ENCODE data around the gene WFS1. TPM values are rescaled to one million over a fixed set of nuclear protein-coding genes. Genes with fewer than 3 reads are reported as not detected.

Gene WFS1
- total RNA-seq, 1 experiment from 2014 or later = 21.5 TPM

DNA sequence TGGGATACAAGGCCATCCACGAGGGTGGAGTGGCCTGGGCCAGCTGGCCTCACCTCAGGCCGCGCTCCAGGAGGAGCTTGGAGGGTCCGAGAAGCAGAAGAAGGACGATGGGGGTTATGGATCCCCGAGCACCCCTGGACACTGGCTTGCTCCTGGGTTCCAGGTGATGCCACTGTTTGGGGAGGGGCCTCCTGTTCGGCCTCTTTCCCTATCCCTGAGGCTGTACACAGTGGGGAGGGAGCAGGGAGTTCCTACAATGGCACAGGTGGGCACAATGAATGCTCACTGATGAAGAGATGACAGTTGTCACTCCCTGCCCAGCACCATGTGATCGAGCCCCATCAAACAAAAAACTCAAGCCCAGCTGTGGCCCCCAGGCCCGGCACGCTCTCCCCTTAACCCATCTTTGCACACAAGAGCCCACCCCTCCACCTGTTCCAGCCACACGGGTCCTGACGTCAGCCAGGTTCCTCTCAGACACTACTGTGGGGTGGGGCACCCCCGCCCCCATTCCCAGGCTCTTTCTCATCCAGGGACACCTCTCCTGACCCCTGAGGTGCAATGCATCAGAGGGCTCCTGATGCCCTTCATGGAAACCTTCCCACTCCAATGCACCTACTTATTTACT lies 70.3 kb downstream of the WFS1 start:
- H3K9me3 ChIP-seq (ENCODE audit: control insufficient read depth in 1 of 2, insufficient read depth in 1 of 2, low read depth in 1 of 2, low read length in 2 of 2) = no peaks in the 10 kb centered on the region
- no peaks in the 10 kb centered on the region for H3K36me3 ChIP-seq (ENCODE audit: control insufficient read depth in 1 of 2, insufficient read depth in 2 of 2, low read length in 2 of 2)
- no peaks in the 10 kb centered on the region for H3K79me2 ChIP-seq (ENCODE audit: insufficient read depth, low read length)
- CTCF ChIA-PET = no interaction called here
- H3K9me2 ChIP-seq (ENCODE audit: insufficient read depth) = no peaks in the 10 kb centered on the region
- RAD21 ChIA-PET (ENCODE audit: low non-redundant PET in 1 of 2, low total read pairs in 2 of 2, uncharacterized antibody in 2 of 2, unreplicated experiment in 2 of 2) = no interaction called here
- ATAC-seq = no peak
- no peak overlapping the region for H2AFZ ChIP-seq (ENCODE audit: low read depth, low read length, poor library complexity, severe bottlenecking)
- DNase-seq (ENCODE audit: low read depth, low spot score) = no peak
- H4K20me1 ChIP-seq (ENCODE audit: insufficient read depth) = no peaks in the 10 kb centered on the region; the same call in 1 of the 2 replicates
- H3K4me1 ChIP-seq (ENCODE audit: control insufficient read depth in 1 of 2, insufficient read depth in 2 of 2, low read length in 2 of 2) = peaks cover 27 to 34% of the 10 kb centered on the region in 2 experiments
- no peak overlapping the region for H3K9ac ChIP-seq (ENCODE audit: low read length)
- H3K27me3 ChIP-seq (ENCODE audit: insufficient read depth, low read length) = 0 out of 2 replicates have a peak, but pooled peaks cover 3% of the 10 kb centered on the region
- no peak overlapping the region for H3K27ac ChIP-seq (ENCODE audit: low read depth, low read length)
- TF ChIP-seq, protein P1, sequence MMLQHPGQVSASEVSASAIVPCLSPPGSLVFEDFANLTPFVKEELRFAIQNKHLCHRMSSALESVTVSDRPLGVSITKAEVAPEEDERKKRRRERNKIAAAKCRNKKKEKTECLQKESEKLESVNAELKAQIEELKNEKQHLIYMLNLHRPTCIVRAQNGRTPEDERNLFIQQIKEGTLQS (IDR thresholded peaks at IDR 0.05) = no peak
- TF ChIP-seq ZNF274 (IDR thresholded peaks at IDR 0.05; ENCODE audit: low read depth, low read length) = no peak
- TF ChIP-seq YY1 (IDR thresholded peaks at IDR 0.05; ENCODE audit: extremely low read depth, insufficient replicate concordance, low read depth, low read length) = no peak
- TF ChIP-seq TCF7L2 (IDR thresholded peaks at IDR 0.05; ENCODE audit: borderline replicate concordance, extremely low read depth, insufficient read depth, insufficient read length) = no peak
- no peak for TF ChIP-seq CBX3 (IDR thresholded peaks at IDR 0.05; ENCODE audit: low read depth)
- no peak for TF ChIP-seq JUND (IDR thresholded peaks at IDR 0.05)
- no peak for TF ChIP-seq CTCF (IDR thresholded peaks at IDR 0.05 in 2 of 3, conservative IDR thresholded peaks at IDR 0.05 in 1 of 3; ENCODE audit: borderline replicate concordance in 1 of 3, insufficient read depth in 1 of 3, low read depth in 2 of 3, low read length in 2 of 3)
- no peak overlapping the region for H3K4me2 ChIP-seq (ENCODE audit: low read length)
- no TSS peak for BruUV-seq (replicated peaks)
- intact Hi-C loops (cut with micrococcal nuclease) = loop anchor here (10.0 kb wide), 1 partner anchor 345 kb away; no protein-coding TSS in a partner anchor
- POLR2A ChIA-PET = no interaction called here
- H3K4me3 ChIP-seq (replicated peaks in 1 of 2; ENCODE audit: low read depth in 1 of 2, low read length in 2 of 2) = no peak overlapping the region

Data from HCT116 (cell line).